ENCODE results near the gene OR2A7.
"Not testable (repeated sequence)": the region's sequence is repeated elsewhere in the genome, so short reads cannot be mapped to it uniquely, and the experiment has no call there.

DNA sequence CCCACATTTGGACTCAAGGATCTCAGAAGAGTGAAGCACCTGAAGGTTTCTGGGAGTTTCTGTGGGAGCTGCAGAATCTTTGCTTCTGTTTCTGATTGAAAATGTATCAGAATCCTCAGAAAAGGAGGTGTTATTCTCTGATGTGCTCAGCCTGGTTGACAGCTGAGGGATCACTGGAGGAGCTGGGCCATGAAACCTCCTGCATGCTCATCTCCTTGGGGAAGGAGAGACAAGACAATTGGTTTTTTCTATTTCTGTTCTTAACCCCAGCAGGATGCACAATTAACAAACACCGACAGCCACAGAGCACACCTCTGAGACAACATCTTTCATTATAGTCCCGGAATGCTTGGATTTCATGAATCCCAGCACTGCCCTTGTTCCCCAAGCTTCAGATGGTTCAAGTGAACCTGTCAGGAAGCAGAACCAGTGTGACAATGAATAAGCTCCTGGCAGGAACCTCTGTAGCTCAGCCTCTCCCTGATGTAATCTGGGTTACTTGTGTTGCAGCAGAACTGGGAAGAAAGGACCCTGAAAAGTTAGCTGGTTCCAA is 26.0 kb downstream of the OR2A7 start:
- TF ChIP-seq, protein P1, sequence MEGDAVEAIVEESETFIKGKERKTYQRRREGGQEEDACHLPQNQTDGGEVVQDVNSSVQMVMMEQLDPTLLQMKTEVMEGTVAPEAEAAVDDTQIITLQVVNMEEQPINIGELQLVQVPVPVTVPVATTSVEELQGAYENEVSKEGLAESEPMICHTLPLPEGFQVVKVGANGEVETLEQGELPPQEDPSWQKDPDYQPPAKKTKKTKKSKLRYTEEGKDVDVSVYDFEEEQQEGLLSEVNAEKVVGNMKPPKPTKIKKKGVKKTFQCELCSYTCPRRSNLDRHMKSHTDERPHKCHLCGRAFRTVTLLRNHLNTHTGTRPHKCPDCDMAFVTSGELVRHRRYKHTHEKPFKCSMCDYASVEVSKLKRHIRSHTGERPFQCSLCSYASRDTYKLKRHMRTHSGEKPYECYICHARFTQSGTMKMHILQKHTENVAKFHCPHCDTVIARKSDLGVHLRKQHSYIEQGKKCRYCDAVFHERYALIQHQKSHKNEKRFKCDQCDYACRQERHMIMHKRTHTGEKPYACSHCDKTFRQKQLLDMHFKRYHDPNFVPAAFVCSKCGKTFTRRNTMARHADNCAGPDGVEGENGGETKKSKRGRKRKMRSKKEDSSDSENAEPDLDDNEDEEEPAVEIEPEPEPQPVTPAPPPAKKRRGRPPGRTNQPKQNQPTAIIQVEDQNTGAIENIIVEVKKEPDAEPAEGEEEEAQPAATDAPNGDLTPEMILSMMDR (IDR thresholded peaks at IDR 0.05 in 4 of 5, conservative IDR thresholded peaks at IDR 0.05 in 1 of 5): not testable (repeated sequence)
- not testable (repeated sequence) for TF ChIP-seq POLR2A (IDR thresholded peaks at IDR 0.05)

All from gastrocnemius medialis (tissue), 4 donors.